A549 (cell line): ENCODE results near the gene NTN4. TPM values are rescaled to one million over a fixed set of nuclear protein-coding genes. Genes with fewer than 3 reads are reported as not detected.

ENCODE experiments used
- ATAC-seq, 2 experiments: fragments of 200-7000 bp in 1 of 2; fragments of >200 bp in 1 of 2; cut with Nextera tagmentation in 1 of 2; cut with Tn5 transposase in 1 of 2; 3 replicates each; pipeline versions ENCODE4 v1.8.0 to v1.9.1; 2018 to 2020; ENCODE audit warnings: mild to moderate bottlenecking in 1 of 2, moderate library complexity in 1 of 2
- CTCF ChIA-PET: fragments of 300-600 bp; sonication (Branson Sonifier 250); formaldehyde crosslinking; extraction: SDS; loops from one replicate; lab custom pipeline; 2021; ENCODE audit warnings: antibody characterized with exemption, inconsistent platforms; lab: Yijun Ruan, JAX
- POLR2A ChIA-PET: fragments of 350-600 bp; formaldehyde crosslinking; extraction: SDS; loops from one replicate; lab custom pipeline; 2021; ENCODE audit warnings: antibody characterized with exemption, inconsistent platforms; lab: Yijun Ruan, JAX
- DNase-seq, 2 experiments: peaks; one replicate each; pipeline versions ENCODE4 v3.0.0 to v3.0.0-alpha.2; 2011 to 2016; ENCODE audit warnings: low read depth in 1 of 2, low spot score in 1 of 2
- FAIRE-seq: peaks from 2 replicates; lab custom pipeline; 2011; peaks lifted over from hg19 to GRCh38; lab: Jason Lieb, UNC
- H3K27ac ChIP-seq, 2 experiments: fragments of >200 bp; sonication (Bioruptor Twin); formaldehyde crosslinking; 3 replicates each; pipeline ENCODE4 v1.5.1; 2016 to 2017
- H3K4me1 ChIP-seq: fragments of >200 bp; sonication (Bioruptor Twin); formaldehyde crosslinking; 3 replicates; pipeline ENCODE4 v1.6.1; 2016
- H3K4me2 ChIP-seq: fragments of >200 bp; sonication (Bioruptor Twin); formaldehyde crosslinking; 3 replicates; pipeline ENCODE4 v1.6.1; 2016
- H3K4me3 ChIP-seq: fragments of >200 bp; sonication (Bioruptor Twin); formaldehyde crosslinking; 3 replicates; pipeline ENCODE4 v1.5.1; 2016
- H3K9me3 ChIP-seq: fragments of >200 bp; sonication (Bioruptor Twin); formaldehyde crosslinking; 3 replicates; pipeline ENCODE4 v1.6.1; 2016
- BCL3 ChIP-seq: fragments of >200 bp; sonication (Bioruptor Twin); formaldehyde crosslinking; IDR thresholded peaks from 3 replicates; pipeline ENCODE4 v1.6.1; 2016
- CBX2 ChIP-seq: fragments of 200-600 bp; sonication (generic); IDR thresholded peaks from 2 replicates; pipeline ENCODE4 v1.6.1; 2016; ENCODE audit warnings: low read depth, mild to moderate bottlenecking, borderline replicate concordance
- E2F6 ChIP-seq: IDR thresholded peaks from 2 replicates; pipeline ENCODE4 v1.6.1; 2012; ENCODE audit warnings: low read depth, borderline replicate concordance
- ELK1 ChIP-seq: fragments of 150-350 bp; IDR thresholded peaks from 2 replicates; pipeline ENCODE4 v1.6.1; 2014; ENCODE audit warnings: low read depth, mild to moderate bottlenecking, low read length
- EP300 ChIP-seq, 2 experiments: fragments of >200 bp; sonication (Bioruptor Twin); formaldehyde crosslinking; IDR thresholded peaks; 2 replicates in 1 of 2; 3 replicates in 1 of 2; pipeline ENCODE4 v1.6.1; 2016 to 2017
- ESRRA ChIP-seq: fragments of 150-350 bp; IDR thresholded peaks from 2 replicates; pipeline ENCODE4 v1.6.1; 2014; ENCODE audit warnings: mild to moderate bottlenecking, low read length, borderline replicate concordance
- FOSB ChIP-seq: fragments of 250-450 bp; sonication (Bioruptor Pico); IDR thresholded peaks from 2 replicates; pipeline ENCODE4 v1.5.0; 2020; ENCODE audit warnings: mild to moderate bottlenecking, moderate library complexity
- GATA3 ChIP-seq: IDR thresholded peaks from 2 replicates; pipeline ENCODE4 v1.6.1; 2012; ENCODE audit warnings: borderline replicate concordance
- HES2 ChIP-seq: fragments of >200 bp; sonication (Bioruptor Twin); formaldehyde crosslinking; IDR thresholded peaks from 2 replicates; pipeline ENCODE4 v1.6.1; 2016
- HOXA7 ChIP-seq: fragments of 250-450 bp; sonication (Bioruptor Pico); IDR thresholded peaks from 2 replicates; pipeline ENCODE4 v1.5.0; 2020; ENCODE audit warnings: mild to moderate bottlenecking, moderate library complexity
- POLR2AphosphoS2 ChIP-seq: conservative IDR thresholded peaks from 2 replicates; pipeline ENCODE4 v1.6.1; 2012; ENCODE audit warnings: low read length, improper control_type of control experiment, inconsistent platforms
- RAD21 ChIP-seq, 2 experiments: fragments of >200 bp in 1 of 2; sonication (Bioruptor Twin) in 1 of 2; formaldehyde crosslinking in 1 of 2; IDR thresholded peaks in 1 of 2; conservative IDR thresholded peaks in 1 of 2; 2 replicates in 1 of 2; 3 replicates in 1 of 2; pipeline ENCODE4 v1.6.1; 2012 to 2018; ENCODE audit warnings: inconsistent platforms in 1 of 2
- RCOR1 ChIP-seq: fragments of 150-350 bp; IDR thresholded peaks from 2 replicates; pipeline ENCODE4 v1.6.1; 2014; ENCODE audit warnings: antibody characterized with exemption, low read length, low read depth
- REST ChIP-seq: fragments of 200-600 bp; sonication (generic); IDR thresholded peaks from 2 replicates; pipeline ENCODE4 v1.6.1; 2016; ENCODE audit warnings: antibody characterized with exemption, mild to moderate bottlenecking, moderate library complexity
- TP53 ChIP-seq: fragments of 250-450 bp; sonication (Bioruptor Pico); IDR thresholded peaks from 2 replicates; pipeline ENCODE4 v1.5.0; 2021; ENCODE audit warnings: mild to moderate bottlenecking, moderate library complexity
- WGBS: methylation state at CpG from one replicate; pipeline ENCODE4 v1.1.6; 2017; ENCODE audit errors: missing lambda C conversion rate; 5-methylcytosine and 5-hydroxymethylcytosine counted together
- polyA plus RNA-seq, 4 experiments: library from polyadenylated mRNA; depleted of rRNA in 3 of 4; stranded (reverse); fragments of >200 nt; fragmentation: RNase III in 1 of 4; extraction: RNeasy Plus Mini Kit Qiagen cat#74134 plus additional on column Dnase treatment in 1 of 4; gene quantifications; 2 replicates in 3 of 4; 3 replicates in 1 of 4; pipeline ENCODE4 v1.2.3, GENCODE V29; 2011 to 2017

NTN4 gene
- polyA plus RNA-seq, 2 of the 4 experiments (the other 2 are of a cell fraction) = 37.3 to 132 TPM

- peaks cover 54% of the 10 kb centered on the region for H3K4me1 ChIP-seq
- no peak overlapping the region for H3K4me2 ChIP-seq
- WGBS = 90% methylated on average over 6 of the region's 6 CpGs
- ChIA-PET POLR2A (no interaction called here), CTCF (interaction anchor here (1.0 to 1.9 kb wide), 3 partner anchors 38 to 192 kb away, joined by 3 to 5 read pairs (median 3); no protein-coding TSS in a partner anchor)
- no peak for TF ChIP-seq E2F6
- TF ChIP-seq TP53 = no peak
- no peak for TF ChIP-seq REST
- no peak for TF ChIP-seq HOXA7 (CRISPR knock-in tag)
- no peak for TF ChIP-seq FOSB (CRISPR knock-in tag)
- TF ChIP-seq EP300 (IDR thresholded peaks at IDR 0.05) = no peak
- TF ChIP-seq BCL3 = no peak
- TF ChIP-seq ELK1 = no peak
- TF ChIP-seq HES2 = no peak
- 0 out of 2 replicates have a peak, but pooled peaks have one; percentile 42 for TF ChIP-seq POLR2AphosphoS2
- TF ChIP-seq RAD21 (conservative IDR thresholded peaks at IDR 0.05 in 1 of 2, IDR thresholded peaks at IDR 0.05 in 1 of 2) = 0 out of 5 replicates have a peak, but pooled peaks of 1 of the 2 experiments have one; percentile 1
- no peak for TF ChIP-seq ESRRA
- ATAC-seq (peak; percentile 16 to 21; a peak in 3 of 6 replicates), FAIRE-seq (no peak), DNase-seq (no peak)
- no peak overlapping the region for H3K4me3 ChIP-seq
- peak overlapping the region in 1 of 2 experiments; percentile 40; a peak in 2 of 6 replicates for H3K27ac ChIP-seq
- H3K9me3 ChIP-seq = no peaks in the 10 kb centered on the region
These were observed 22.9 kb downstream of the NTN4 start for GRCh38 chr12:95767703-95768102.

- no peak for FAIRE-seq
- ChIA-PET CTCF (interaction anchor here (0.7 to 1.9 kb wide), 3 partner anchors 10 to 232 kb away, joined by 3 to 5 read pairs (median 3); no protein-coding TSS in a partner anchor), POLR2A (no interaction called here)
- Histone ChIP-seq H3K4me3 (no peak overlapping the region), H3K27ac (peak overlapping the region in 1 of 2 experiments; percentile 44; a peak in 2 of 6 replicates), H3K4me2 (peak overlapping the region; percentile 2; the same call in 1 of the 3 replicates), H3K9me3 (no peaks in the 10 kb centered on the region), H3K4me1 (peaks cover 64% of the 10 kb centered on the region)
- no peak for DNase-seq
- TF ChIP-seq RCOR1 = no peak
- no peak for TF ChIP-seq ELK1
- TF ChIP-seq POLR2AphosphoS2 = 0 out of 2 replicates have a peak, but pooled peaks have one; percentile 11
- no peak for TF ChIP-seq CBX2
- TF ChIP-seq GATA3 = no peak
- no peak for TF ChIP-seq TP53
- 73% methylated on average over 7 of the region's 7 CpGs for WGBS
- peak in 1 of 2 experiments; percentile 5; a peak in 1 of 6 replicates for ATAC-seq
These were observed 24.1 kb downstream of the NTN4 start for GRCh38 chr12:95766356-95767019.
